OCI-LY7 (cell line): ENCODE results near the gene DUSP22. TPM values are rescaled to one million over a fixed set of nuclear protein-coding genes. Genes with fewer than 3 reads are reported as not detected.

Experiments
- BruUV-seq: library from RNA; stranded (reverse); fragments of 400-500 nt; replicated peaks from 2 replicates; lab custom pipeline; 2021; lab: Mats Ljungman, UMichigan
- CTCF ChIA-PET: fragments of 300-600 bp; sonication (Branson Sonifier 250); formaldehyde crosslinking; loops from one replicate; lab custom pipeline; 2022; ENCODE audit warnings: antibody characterized with exemption; ENCODE audit not compliant: unreplicated experiment; lab: Charles Lee
- POLR2A ChIA-PET: fragments of 300-600 bp; sonication (Branson Sonifier 250); formaldehyde crosslinking; loops from one replicate; lab custom pipeline; 2022; ENCODE audit warnings: antibody characterized with exemption; lab: Charles Lee
- DNase-seq: peaks from one replicate; pipeline ENCODE4 v3.0.0-alpha.2; 2015; ENCODE audit warnings: low spot score
- H2AFZ ChIP-seq: fragments of 200-600 bp; sonication (generic), shearing (Covaris generic); 2 replicates; pipeline ENCODE4 v1.6.1; 2014; ENCODE audit warnings: mild to moderate bottlenecking, antibody characterized with exemption, low read length, moderate library complexity
- H3K27ac ChIP-seq: fragments of 200-600 bp; sonication (generic); 2 replicates; pipeline ENCODE4 v1.5.1; 2014; ENCODE audit warnings: mixed run types, low read depth, mild to moderate bottlenecking, moderate library complexity, low read length, inconsistent platforms; ENCODE audit not compliant: poor library complexity, severe bottlenecking
- H3K36me3 ChIP-seq: fragments of 200-600 bp; sonication (generic); 2 replicates; pipeline ENCODE4 v1.6.1; 2014; ENCODE audit warnings: mild to moderate bottlenecking, antibody characterized with exemption, low read length, moderate library complexity, mixed read lengths; ENCODE audit not compliant: insufficient read depth
- H3K4me1 ChIP-seq: fragments of 200-600 bp; sonication (generic); 2 replicates; pipeline ENCODE4 v1.5.1; 2014; ENCODE audit warnings: mild to moderate bottlenecking, low read length; ENCODE audit not compliant: insufficient read depth, poor library complexity, severe bottlenecking
- H3K4me2 ChIP-seq: fragments of 200-600 bp; sonication (generic); 2 replicates; pipeline ENCODE4 v1.6.1; 2014; ENCODE audit warnings: mild to moderate bottlenecking, low read length
- H3K4me3 ChIP-seq: fragments of 200-600 bp; sonication (generic); 2 replicates; pipeline ENCODE4 v1.5.1; 2014; ENCODE audit warnings: mild to moderate bottlenecking, low read depth, low read length; ENCODE audit not compliant: poor library complexity, severe bottlenecking
- H3K79me2 ChIP-seq: fragments of 200-600 bp; sonication (generic); 2 replicates; pipeline ENCODE4 v1.6.1; 2016; ENCODE audit warnings: low read depth, mild to moderate bottlenecking, low read length, moderate library complexity, mixed read lengths; ENCODE audit not compliant: insufficient read depth
- H3K9me2 ChIP-seq: fragments of 200-600 bp; sonication (generic); 2 replicates; pipeline ENCODE4 v1.6.1; 2016; ENCODE audit warnings: mild to moderate bottlenecking, low read length, mixed read lengths; ENCODE audit not compliant: insufficient read depth
- H3K9me3 ChIP-seq: fragments of 200-600 bp; sonication (generic); 2 replicates; pipeline ENCODE4 v1.6.1; 2014; ENCODE audit warnings: mild to moderate bottlenecking, mixed run types, low read length, mixed read lengths
- H4K20me1 ChIP-seq: fragments of 200-600 bp; sonication (generic); 2 replicates; pipeline ENCODE4 v1.6.1; 2014; ENCODE audit warnings: mild to moderate bottlenecking, antibody characterized with exemption, low read length, moderate library complexity, mixed read lengths; ENCODE audit not compliant: insufficient read depth
- EZH2phosphoT487 ChIP-seq: fragments of 200-600 bp; sonication (generic); IDR thresholded peaks from 2 replicates; pipeline ENCODE4 v1.6.1; 2018; ENCODE audit warnings: low read depth, borderline replicate concordance, mild to moderate bottlenecking, mixed run types, antibody characterized with exemption, low read length, moderate library complexity, mixed read lengths
- intact Hi-C: fragments of 100-400 bp; cut with micrococcal nuclease; formaldehyde crosslinking; loops from one replicate; pipeline ENCODE4 v1.10.0; 2022; ENCODE audit not compliant: unreplicated experiment
- total RNA-seq, 2 experiments: library from RNA; depleted of rRNA in 1 of 2; stranded (reverse); fragments of >200 nt in 1 of 2; shearing (Covaris generic) in 1 of 2; gene quantifications; 2 replicates each; pipeline ENCODE4 v1.2.3, GENCODE V29; 2014 to 2022
- TF ChIP-seq, protein P1 (sequence below): fragments of 200-600 bp; sonication (generic); conservative IDR thresholded peaks from 2 replicates; pipeline ENCODE4 v1.5.1; 2014; ENCODE audit warnings: mild to moderate bottlenecking, antibody characterized with exemption, low read length, moderate library complexity, mixed read lengths

DUSP22 gene
- total RNA-seq, 2 experiments from 2014 or later: 149 to 171 TPM

DNA sequence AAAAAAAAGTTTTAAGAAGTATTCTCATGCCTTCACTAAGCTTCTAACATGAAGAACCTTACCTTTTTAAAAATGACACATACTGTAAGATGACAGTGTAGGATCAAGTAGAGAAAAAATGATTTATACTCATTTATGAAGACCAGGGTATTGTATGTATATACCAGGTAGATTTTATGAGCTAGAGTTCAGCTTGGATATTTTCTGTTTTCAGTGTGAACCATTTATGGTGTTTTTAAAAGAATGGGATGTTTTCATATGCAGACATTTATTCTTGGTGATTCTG lies 24.4 kb downstream of the DUSP22 start:
- CTCF ChIA-PET: interaction anchor here (0.5 to 2.6 kb wide), 4 partner anchors 9 to 146 kb away, joined by 3 to 11 read pairs (median 4); no protein-coding TSS in a partner anchor

DNA sequence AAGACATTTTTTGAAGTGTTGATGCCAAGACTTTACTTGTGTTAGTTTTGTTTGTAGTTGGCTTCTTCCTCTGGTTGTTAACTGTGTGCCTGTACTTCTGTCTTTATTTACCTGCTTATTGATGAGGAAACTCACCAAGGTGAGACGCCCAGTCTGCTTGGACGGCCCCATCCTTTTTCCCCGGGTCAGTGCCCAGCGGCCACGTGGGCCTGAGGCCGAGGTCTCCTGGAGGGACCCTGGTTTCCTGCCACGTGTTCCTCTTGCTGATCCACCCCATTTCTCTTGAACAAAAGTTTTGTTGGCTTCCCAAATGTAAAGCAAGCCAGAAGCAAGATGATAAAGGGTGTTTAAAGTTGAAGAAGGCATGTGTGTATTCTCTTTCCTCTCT lies 24.8 kb downstream of the DUSP22 start:
- Histone ChIP-seq H3K36me3 (peaks cover 38% of the 10 kb centered on the region), H3K79me2 (peaks cover 21% of the 10 kb centered on the region; the same call in 1 of the 2 replicates), H3K9me2 (no peaks in the 10 kb centered on the region), H3K27ac (peak overlapping the region; percentile 50), H3K4me2 (peak overlapping the region; percentile 34), H4K20me1 (no peaks in the 10 kb centered on the region), H3K9me3 (no peaks in the 10 kb centered on the region), H3K4me1 (peaks cover 100% of the 10 kb centered on the region), H2AFZ (no peak overlapping the region), H3K4me3 (no peak overlapping the region)
- no TSS peak for BruUV-seq
- intact Hi-C loops: no loop called here
- TF ChIP-seq, protein P1, sequence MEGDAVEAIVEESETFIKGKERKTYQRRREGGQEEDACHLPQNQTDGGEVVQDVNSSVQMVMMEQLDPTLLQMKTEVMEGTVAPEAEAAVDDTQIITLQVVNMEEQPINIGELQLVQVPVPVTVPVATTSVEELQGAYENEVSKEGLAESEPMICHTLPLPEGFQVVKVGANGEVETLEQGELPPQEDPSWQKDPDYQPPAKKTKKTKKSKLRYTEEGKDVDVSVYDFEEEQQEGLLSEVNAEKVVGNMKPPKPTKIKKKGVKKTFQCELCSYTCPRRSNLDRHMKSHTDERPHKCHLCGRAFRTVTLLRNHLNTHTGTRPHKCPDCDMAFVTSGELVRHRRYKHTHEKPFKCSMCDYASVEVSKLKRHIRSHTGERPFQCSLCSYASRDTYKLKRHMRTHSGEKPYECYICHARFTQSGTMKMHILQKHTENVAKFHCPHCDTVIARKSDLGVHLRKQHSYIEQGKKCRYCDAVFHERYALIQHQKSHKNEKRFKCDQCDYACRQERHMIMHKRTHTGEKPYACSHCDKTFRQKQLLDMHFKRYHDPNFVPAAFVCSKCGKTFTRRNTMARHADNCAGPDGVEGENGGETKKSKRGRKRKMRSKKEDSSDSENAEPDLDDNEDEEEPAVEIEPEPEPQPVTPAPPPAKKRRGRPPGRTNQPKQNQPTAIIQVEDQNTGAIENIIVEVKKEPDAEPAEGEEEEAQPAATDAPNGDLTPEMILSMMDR: no peak
- no peak for TF ChIP-seq EZH2phosphoT487
- ChIA-PET CTCF (interaction anchor here (0.5 to 2.6 kb wide), 6 partner anchors 9 to 145 kb away, joined by 3 to 11 read pairs (median 3); partner anchors contain the start of gene DUSP22), POLR2A (interaction anchor here (0.6 to 8.7 kb wide), 15 partner anchors 8 to 128 kb away, joined by 3 to 98 read pairs (median 4); no protein-coding TSS in a partner anchor)
- DNase-seq: no peak

More for the DNA sequence above, 24.4 kb downstream of the DUSP22 start:
- no TSS peak for BruUV-seq
- Histone ChIP-seq H3K27ac (peak overlapping the region; percentile 50), H3K79me2 (peaks cover 17% of the 10 kb centered on the region; the same call in 1 of the 2 replicates), H3K4me2 (peak overlapping the region; percentile 34), H2AFZ (no peak overlapping the region), H3K9me2 (no peaks in the 10 kb centered on the region), H3K9me3 (no peaks in the 10 kb centered on the region), H4K20me1 (no peaks in the 10 kb centered on the region), H3K36me3 (peaks cover 41% of the 10 kb centered on the region), H3K4me3 (no peak overlapping the region), H3K4me1 (peaks cover 100% of the 10 kb centered on the region)
- POLR2A ChIA-PET: interaction anchor here (0.5 to 8.7 kb wide), 14 partner anchors 8 to 163 kb away, joined by 3 to 98 read pairs (median 4); no protein-coding TSS in a partner anchor
- TF ChIP-seq, protein P1: no peak
- no peak for TF ChIP-seq EZH2phosphoT487
- no peak for DNase-seq
- intact Hi-C loops: no loop called here
